DND-41 (cell line): ENCODE measurements around the gene PAFAH1B1.

Experiments used
- CTCF ChIP-seq: IDR thresholded peaks from 2 replicates; pipeline ENCODE4 v1.5.1; 2012; ENCODE audit warnings: borderline replicate concordance, low read length, moderate library complexity, mild to moderate bottlenecking; ENCODE audit not compliant: poor library complexity, severe bottlenecking; ENCODE audit errors: extremely low read depth
- EZH2 ChIP-seq: IDR thresholded peaks from 3 replicates; pipeline ENCODE4 v1.6.1; 2012; ENCODE audit warnings: borderline replicate concordance, low read depth, mild to moderate bottlenecking, moderate library complexity, low read length, inconsistent platforms; ENCODE audit not compliant: severe bottlenecking

- TF ChIP-seq CTCF (no peak), EZH2 (no peak)
These were observed 42.2 kb downstream of the PAFAH1B1 start for GRCh38 chr17:2635675-2636074.
